GM18907 (cell line): ENCODE results near the gene NUP54.

Source experiments
- ATAC-seq: cut with Tn5 transposase; IDR thresholded peaks from one replicate; pipeline ENCODE4 v1.9.1; 2021; ENCODE audit warnings: mild to moderate bottlenecking, moderate library complexity; ENCODE audit not compliant: unreplicated experiment

NUP54 gene

GRCh38 chr4:76148142-76148865 lies at the start of gene NUP54:
NUP54 (minus strand) TSS chr4:76148397; CDS start chr4:76148374, 23 bp downstream.
- peak; percentile 99 for ATAC-seq

DNA sequence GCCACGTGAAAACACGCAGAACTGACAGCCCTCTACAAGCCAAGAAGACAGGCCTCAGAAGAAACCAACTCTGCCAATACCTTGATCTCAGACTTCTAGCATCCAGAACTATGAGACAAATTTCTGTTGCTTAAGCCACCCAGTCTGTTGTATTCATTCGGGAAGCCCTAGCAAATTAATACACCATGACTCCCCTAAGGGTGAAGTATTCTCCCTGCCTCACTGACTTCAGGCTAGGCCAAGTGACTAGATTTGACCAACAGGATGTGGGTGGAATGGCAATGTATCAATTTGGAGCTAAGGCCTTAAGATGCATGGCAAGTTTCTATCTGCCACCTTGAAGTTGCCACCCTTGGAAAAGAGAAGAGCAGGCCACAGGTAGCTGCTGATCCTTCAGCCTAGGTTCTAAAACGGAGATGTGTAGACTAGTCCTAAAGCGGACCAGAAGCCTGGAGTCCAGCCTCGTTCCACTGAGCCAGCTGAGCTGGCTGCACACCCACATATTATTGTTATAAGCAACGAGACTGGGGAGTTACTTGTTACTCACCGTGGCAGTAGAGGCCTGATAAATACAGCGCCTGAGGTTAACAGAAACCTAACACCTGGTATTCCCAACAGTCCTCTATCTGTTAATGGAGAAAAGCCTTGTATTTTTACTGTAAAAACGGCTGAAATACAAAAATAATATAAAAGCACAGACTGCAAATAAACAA lies 49.0 kb upstream of the NUP54 start:
- ATAC-seq, result no peak

- no peak for ATAC-seq
Measured at GRCh38 chr4:76196376-76196775, 48.2 kb upstream of the NUP54 start.

DNA sequence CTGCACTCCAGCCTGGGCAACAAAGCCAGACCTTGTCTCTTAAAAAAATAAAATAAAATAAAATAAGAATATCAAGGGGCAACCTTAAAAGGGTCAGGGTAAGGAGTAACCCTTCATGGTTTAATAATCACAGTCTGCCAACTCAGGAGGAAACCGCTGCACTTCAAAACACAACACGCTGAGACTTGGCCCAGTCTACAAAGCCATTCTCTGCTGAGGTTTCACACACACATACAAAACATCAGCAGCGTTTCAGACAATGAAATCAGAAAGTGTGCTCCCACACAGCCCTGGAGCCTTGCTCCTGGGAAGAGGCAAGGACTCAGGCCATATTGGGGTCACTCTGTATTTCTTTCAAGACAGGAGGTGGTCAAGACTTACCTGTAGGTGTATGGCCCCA lies 47.1 kb upstream of the NUP54 start:
- ATAC-seq, result no peak

- no peak for ATAC-seq
Measured at GRCh38 chr4:76194325-76194724, 46.1 kb upstream of the NUP54 start.

- no peak for ATAC-seq
Measured at GRCh38 chr4:76192236-76192635, 44.0 kb upstream of the NUP54 start.

DNA sequence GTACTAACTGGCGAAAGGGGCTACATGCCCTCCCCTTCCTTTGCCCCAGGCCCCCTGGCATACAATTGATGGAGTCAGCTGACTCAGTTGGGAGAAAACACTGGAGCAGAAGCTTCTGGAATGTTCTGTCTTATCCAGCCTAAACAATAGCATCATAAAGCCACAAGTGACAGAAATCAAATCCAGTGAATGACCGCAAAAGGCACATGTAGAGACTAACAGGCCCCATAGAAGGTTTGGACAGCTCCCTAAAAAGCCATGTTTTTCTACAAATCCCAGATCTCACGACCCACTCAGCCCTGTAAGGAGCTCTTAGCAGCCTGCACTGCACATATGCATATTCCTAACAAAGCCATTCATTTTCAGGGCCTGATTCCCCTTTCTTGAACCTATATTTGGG lies 40.4 kb upstream of the NUP54 start:
- no peak for ATAC-seq

DNA sequence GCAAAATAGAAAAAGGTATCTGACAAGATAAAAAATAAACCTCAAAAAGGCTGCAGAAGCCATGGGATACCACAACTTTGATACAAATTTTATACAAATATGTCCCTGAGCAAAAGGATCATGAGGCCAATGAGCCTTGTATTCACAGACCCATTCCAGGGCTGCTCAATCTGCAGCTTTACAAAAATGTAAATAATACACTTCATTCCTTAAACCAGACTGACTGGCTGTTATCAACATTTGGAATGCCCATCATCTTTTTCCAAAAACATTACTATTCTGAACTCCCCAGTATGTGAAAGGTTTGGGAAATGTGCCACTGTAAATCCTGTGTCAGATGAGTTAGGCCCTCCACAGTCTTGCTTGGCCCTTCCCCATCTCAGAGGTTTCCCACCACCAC lies 40.0 kb upstream of the NUP54 start:
- ATAC-seq, result no peak

GRCh38 chr4:76187152-76187551 lies 39.0 kb upstream of the NUP54 start:
- ATAC-seq, result no peak

DNA sequence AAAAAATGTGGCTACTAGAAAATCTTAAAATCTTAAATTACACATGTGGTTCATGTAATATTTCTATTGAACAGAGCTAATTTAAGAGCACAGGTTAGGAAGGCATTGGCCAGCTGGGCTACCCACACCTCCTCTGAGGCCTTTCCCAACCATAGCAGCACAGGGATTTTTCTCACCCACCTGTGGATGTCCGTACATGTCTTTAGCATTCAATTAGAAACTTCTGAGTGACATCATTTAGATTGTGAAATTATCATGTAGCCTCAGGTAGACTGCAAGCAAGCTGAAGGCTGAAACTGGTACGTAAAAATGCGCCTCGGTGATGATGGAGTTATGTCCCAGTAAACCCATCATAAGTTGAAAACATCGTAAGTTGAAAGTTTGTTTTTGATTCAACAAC lies 34.3 kb upstream of the NUP54 start:
- ATAC-seq, result no peak

GRCh38 chr4:76179398-76180318 lies 31.5 kb upstream of the NUP54 start:
- ATAC-seq, result peak; percentile 90

GRCh38 chr4:76178296-76178695 lies 30.1 kb upstream of the NUP54 start:
- no peak for ATAC-seq

DNA sequence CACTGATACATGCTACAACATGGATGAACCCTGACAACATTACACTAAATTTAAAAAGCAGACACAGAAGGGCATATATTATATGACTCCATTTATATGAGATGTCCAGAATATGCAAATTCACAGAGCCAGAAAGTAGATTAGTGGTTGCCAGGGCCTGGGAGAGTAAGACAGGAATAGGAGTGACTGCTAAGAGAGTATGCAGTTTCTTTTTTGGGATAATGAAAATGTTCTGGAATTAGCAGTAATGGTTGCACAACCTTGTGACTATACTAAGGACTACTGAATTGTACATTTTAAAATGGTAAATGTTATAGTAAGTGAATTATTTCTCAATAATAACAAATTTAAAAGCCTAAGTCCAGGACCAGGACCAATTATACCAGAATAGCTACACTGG lies 29.5 kb upstream of the NUP54 start:
- ATAC-seq, result no peak

GRCh38 chr4:76175336-76175735 lies 27.1 kb upstream of the NUP54 start:
- no peak for ATAC-seq

GRCh38 chr4:76174216-76174615 lies 26.0 kb upstream of the NUP54 start:
- ATAC-seq, result no peak

- ATAC-seq, result no peak
Measured at GRCh38 chr4:76168688-76169087, 20.5 kb upstream of the NUP54 start.

GRCh38 chr4:76166480-76166879 lies 18.3 kb upstream of the NUP54 start:
- ATAC-seq, result no peak

DNA sequence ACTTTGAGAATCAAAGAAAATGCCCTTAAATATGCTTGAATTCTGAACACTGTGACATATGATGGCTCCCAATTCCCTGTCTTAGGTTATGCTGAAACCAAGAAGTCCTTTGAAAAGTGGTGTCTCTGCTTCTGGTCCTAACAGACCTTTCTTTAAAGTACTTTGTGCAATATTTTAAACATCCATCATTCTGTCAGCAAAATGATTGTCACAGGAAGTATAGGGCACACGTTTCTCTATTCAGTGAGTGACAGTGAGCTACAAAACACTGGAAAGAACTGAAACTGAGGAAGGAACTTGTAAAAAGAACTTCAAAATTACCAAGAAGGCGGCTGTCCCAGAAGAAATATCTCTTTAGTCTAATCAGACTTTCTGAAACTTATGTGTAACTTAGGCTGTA lies 12.2 kb upstream of the NUP54 start:
- no peak for ATAC-seq

DNA sequence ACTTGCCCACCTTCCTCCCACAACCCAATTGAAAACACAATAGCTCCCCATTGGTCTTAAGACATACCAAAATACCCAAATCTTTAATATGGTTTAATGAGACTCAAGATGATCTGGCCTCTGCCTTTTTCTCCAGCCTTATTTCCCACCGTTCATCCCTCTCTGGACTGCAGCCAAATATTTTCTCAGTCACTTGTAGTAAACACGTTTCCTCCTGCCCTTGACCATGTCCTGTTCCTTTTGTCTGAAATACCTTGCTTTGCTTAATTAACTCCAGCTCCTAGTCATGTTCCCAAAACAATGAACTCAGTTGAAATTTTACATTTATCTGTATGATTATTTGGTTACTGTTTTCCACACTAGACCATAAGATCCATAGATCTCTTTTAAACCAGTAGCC lies 8.4 kb upstream of the NUP54 start:
- ATAC-seq, result no peak

- no peak for ATAC-seq
Measured at GRCh38 chr4:76155979-76156378, 7.8 kb upstream of the NUP54 start.

- ATAC-seq, result no peak
Measured at GRCh38 chr4:76153356-76153755, 5.2 kb upstream of the NUP54 start.
